ENCODE measurements around the gene MRGPRX4.

DNA sequence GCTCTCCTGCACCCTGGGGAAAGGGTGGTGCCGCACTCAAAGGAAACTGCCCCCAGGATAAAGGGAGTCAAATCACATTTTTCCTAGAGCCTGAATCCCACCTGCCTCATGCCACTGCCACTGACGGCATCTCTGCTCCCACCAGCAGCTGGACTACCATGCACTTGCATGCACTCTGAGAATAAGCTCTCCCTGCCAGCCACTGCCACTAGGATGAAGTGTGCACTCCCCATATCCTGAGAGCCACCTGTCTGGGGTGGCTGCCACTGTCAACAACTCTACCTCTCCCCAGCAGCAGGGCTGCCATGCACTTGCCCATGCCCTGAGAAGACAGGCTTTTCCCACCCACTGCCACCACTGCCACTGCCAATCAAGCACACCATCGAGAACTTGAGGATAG is 31.6 kb downstream of the MRGPRX4 start:
- TF ChIP-seq, protein P1, sequence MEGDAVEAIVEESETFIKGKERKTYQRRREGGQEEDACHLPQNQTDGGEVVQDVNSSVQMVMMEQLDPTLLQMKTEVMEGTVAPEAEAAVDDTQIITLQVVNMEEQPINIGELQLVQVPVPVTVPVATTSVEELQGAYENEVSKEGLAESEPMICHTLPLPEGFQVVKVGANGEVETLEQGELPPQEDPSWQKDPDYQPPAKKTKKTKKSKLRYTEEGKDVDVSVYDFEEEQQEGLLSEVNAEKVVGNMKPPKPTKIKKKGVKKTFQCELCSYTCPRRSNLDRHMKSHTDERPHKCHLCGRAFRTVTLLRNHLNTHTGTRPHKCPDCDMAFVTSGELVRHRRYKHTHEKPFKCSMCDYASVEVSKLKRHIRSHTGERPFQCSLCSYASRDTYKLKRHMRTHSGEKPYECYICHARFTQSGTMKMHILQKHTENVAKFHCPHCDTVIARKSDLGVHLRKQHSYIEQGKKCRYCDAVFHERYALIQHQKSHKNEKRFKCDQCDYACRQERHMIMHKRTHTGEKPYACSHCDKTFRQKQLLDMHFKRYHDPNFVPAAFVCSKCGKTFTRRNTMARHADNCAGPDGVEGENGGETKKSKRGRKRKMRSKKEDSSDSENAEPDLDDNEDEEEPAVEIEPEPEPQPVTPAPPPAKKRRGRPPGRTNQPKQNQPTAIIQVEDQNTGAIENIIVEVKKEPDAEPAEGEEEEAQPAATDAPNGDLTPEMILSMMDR (IDR thresholded peaks at IDR 0.05; ENCODE audit: low read length): no peak
- no peak for TF ChIP-seq EZH2 (IDR thresholded peaks at IDR 0.05; ENCODE audit: borderline replicate concordance, low read length)

Measured in OCI-LY1 (cell line).